ENCODE results near the gene KLHL29.

- TF ChIP-seq CTCF (conservative IDR thresholded peaks at IDR 0.05; ENCODE audit: low read depth, low read length) (no peak), EZH2 (IDR thresholded peaks at IDR 0.05; ENCODE audit: low read length, unreplicated experiment) (no peak)
Measured at GRCh38 chr2:23707096-23707495, 322.1 kb downstream of the KLHL29 start.
